Large intestine (tissue), 3 donors: Measurements from ENCODE around the gene DISC1. TPM values are rescaled to one million over a fixed set of nuclear protein-coding genes. Genes with fewer than 3 reads are reported as not detected.

Source experiments
- DNase-seq, 2 donors: peaks; one replicate each; pipeline versions ENCODE4 v3.0.0 to v3.0.0-alpha.2; 2013
- H3K27ac ChIP-seq: one replicate; pipeline ENCODE4 v1.5.1; 2013; ENCODE audit warnings: low read length
- H3K27me3 ChIP-seq: 2 replicates; pipeline ENCODE4 v1.6.1; 2013; ENCODE audit warnings: low read length; ENCODE audit not compliant: control insufficient read depth, insufficient read depth
- H3K36me3 ChIP-seq: 2 replicates; pipeline ENCODE4 v1.6.1; 2013; ENCODE audit warnings: low read length; ENCODE audit not compliant: control insufficient read depth, insufficient read depth
- H3K4me1 ChIP-seq: one replicate; pipeline ENCODE4 v1.6.1; 2013; ENCODE audit warnings: low read length; ENCODE audit not compliant: control insufficient read depth, insufficient read depth
- H3K4me3 ChIP-seq: one replicate; pipeline ENCODE4 v1.5.1; 2013; ENCODE audit warnings: low read length
- H3K9me3 ChIP-seq: one replicate; pipeline ENCODE4 v1.6.1; 2013; ENCODE audit warnings: mild to moderate bottlenecking, low read depth, low read length, moderate library complexity; ENCODE audit not compliant: control insufficient read depth
- WGBS: methylation state at CpG from one replicate; pipeline ENCODE4 v1.1.5; 2013; ENCODE audit warnings: low lambda C conversion rate; ENCODE audit not compliant: insufficient coverage; 5-methylcytosine and 5-hydroxymethylcytosine counted together
- polyA plus RNA-seq: library from polyadenylated mRNA; unstranded; fragments of 120-200 nt; gene quantifications from one replicate; pipeline ENCODE4 v1.2.1, GENCODE V29; 2013

Gene DISC1
- polyA plus RNA-seq, 1 donor, result 2.4 TPM

DNA sequence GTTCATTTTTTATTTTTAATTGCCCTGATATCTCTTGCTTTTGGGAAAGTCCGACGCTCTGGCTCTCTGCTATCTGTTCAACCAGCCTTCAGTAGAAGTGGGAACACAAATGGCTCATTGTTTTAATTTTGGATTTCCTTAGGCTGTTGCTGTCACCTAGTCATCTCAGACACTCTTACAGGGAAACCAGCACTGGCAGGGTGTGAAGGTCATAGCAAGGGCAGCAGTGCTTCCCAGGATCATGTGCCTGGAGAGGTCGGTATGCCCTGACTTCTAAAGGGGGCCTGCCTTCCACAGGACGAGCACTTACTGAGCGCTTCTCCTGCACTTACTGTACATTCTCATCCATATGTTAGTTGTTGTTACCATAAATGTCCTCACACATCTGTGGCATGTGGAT, 224.2 kb downstream of the DISC1 start:
- H3K27ac ChIP-seq, result no peak overlapping the region
- 92% methylated on average over 2 of the region's 5 CpGs for WGBS
- H3K36me3 ChIP-seq, result no peaks in the 10 kb centered on the region
- no peak overlapping the region for H3K4me3 ChIP-seq
- H3K9me3 ChIP-seq, result no peaks in the 10 kb centered on the region
- H3K4me1 ChIP-seq, result no peaks in the 10 kb centered on the region
- H3K27me3 ChIP-seq, result no peaks in the 10 kb centered on the region
- DNase-seq, result no peak

GRCh38 chr1:231853588-231854207, 227.1 kb downstream of the DISC1 start:
- no peaks in the 10 kb centered on the region for H3K36me3 ChIP-seq
- WGBS, result 100% methylated on average over 1 of the region's 7 CpGs
- no peak for DNase-seq
- H3K9me3 ChIP-seq, result no peaks in the 10 kb centered on the region
- no peaks in the 10 kb centered on the region for H3K27me3 ChIP-seq
- no peaks in the 10 kb centered on the region for H3K4me1 ChIP-seq
- no peak overlapping the region for H3K4me3 ChIP-seq
- no peak overlapping the region for H3K27ac ChIP-seq

- Histone ChIP-seq H3K4me3 (no peak overlapping the region), H3K27ac (no peak overlapping the region), H3K9me3 (no peaks in the 10 kb centered on the region), H3K36me3 (no peaks in the 10 kb centered on the region), H3K4me1 (no peaks in the 10 kb centered on the region), H3K27me3 (no peaks in the 10 kb centered on the region)
- 83% methylated on average over 1 of the region's 1 CpG for WGBS
- no peak for DNase-seq
Measured at GRCh38 chr1:231855361-231855760, 228.8 kb downstream of the DISC1 start.

DNA sequence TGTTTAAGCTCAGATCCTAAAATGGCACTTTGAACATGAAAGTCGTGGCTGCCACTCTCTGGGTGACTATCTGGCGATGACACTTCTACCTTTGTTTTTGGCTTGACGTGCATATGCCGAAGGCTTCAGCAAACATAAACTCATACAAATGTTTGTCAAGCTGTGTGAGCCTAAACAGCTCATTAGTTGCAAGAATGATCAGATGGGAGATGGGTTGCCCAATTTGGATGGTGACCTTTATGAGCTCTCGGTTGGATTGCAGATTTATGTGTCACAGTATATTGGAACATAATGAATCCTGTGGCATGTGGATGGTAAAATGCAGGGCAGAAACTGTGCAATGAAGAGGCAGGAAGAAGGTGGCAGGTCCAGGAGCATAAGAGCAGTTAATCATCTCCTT, 229.3 kb downstream of the DISC1 start:
- DNase-seq, result no peak
- Histone ChIP-seq H3K27ac (no peak overlapping the region), H3K9me3 (no peaks in the 10 kb centered on the region), H3K4me1 (no peaks in the 10 kb centered on the region), H3K36me3 (no peaks in the 10 kb centered on the region), H3K27me3 (no peaks in the 10 kb centered on the region), H3K4me3 (no peak overlapping the region)
- no CpG with 5 or more reads among the region's 5 CpGs for WGBS

- Histone ChIP-seq H3K4me1 (no peaks in the 10 kb centered on the region), H3K4me3 (no peak overlapping the region), H3K27me3 (no peaks in the 10 kb centered on the region), H3K36me3 (no peaks in the 10 kb centered on the region), H3K27ac (no peak overlapping the region), H3K9me3 (no peaks in the 10 kb centered on the region)
- WGBS, result no CpG with 5 or more reads among the region's 3 CpGs
- DNase-seq, result no peak
Measured at GRCh38 chr1:231856426-231856825, 229.8 kb downstream of the DISC1 start.

DNA sequence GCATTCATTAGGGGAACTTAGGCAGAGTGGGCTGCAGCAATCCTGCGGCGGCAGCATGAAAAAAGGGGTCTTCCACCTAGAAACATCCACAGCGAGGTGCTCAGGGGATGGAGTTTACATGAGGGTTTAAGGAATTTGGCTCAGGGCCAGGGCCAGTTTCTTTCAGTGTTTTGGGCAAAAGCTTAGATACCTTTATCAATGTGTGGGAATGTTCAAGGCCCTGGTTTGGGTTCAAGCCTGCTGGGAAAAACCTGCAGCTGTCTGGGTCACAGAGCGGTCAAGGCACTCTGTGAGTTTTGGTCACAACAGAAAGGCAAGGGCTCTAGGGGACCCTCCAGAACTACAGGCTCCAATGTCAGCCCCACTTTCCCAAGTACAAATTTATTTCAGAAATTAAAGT, 230.3 kb downstream of the DISC1 start:
- Histone ChIP-seq H3K9me3 (no peaks in the 10 kb centered on the region), H3K36me3 (no peaks in the 10 kb centered on the region), H3K4me3 (no peak overlapping the region), H3K27ac (no peak overlapping the region), H3K4me1 (no peaks in the 10 kb centered on the region), H3K27me3 (no peaks in the 10 kb centered on the region)
- WGBS, result no CpG with 5 or more reads among the region's 4 CpGs
- no peak for DNase-seq

- H3K27ac ChIP-seq, result no peak overlapping the region
Measured at GRCh38 chr1:231857609-231858135, 231.1 kb downstream of the DISC1 start.

DNA sequence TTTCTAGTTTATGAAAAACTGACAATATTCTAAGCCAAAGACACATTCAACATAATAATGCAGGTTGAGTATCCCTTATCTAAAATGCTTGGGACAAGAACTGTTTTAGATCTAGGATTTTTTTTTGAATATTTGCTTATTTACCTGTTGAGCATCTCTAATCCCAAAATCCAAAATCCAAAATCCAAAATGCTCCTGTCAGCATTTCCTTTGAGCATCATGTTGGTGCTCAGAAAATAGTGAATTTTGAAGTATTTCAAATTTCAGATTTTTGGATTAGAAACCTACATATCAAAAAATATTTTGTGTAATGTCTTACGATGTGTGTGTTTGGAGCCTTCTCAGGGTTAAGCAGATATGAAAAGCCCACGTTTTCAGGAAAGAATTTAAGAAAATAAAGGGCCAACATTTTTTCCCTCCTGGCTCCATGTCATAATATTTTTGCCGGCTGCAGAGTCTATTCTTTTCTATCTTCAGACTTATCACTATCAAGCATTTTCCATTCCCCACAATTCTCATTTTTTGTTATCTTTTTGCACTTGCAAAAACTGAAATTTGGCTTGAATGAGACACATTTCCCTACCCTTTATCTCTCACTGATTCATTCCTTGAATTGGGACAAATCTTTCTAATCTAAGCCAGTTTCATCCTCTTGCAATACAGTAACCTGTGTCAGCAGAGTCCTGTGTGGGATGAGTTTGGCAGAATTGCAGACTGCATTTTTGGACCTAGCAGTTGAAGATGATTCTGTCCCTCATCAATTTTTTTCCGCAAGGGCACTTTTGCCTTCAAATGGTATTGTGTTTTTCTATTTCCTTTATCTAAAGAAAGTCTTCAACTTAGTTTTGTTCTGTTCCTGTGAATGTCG, 233.9 kb downstream of the DISC1 start:
- Histone ChIP-seq H3K9me3 (no peaks in the 10 kb centered on the region), H3K4me1 (peaks cover 3% of the 10 kb centered on the region), H3K36me3 (no peaks in the 10 kb centered on the region), H3K4me3 (no peak overlapping the region), H3K27me3 (no peaks in the 10 kb centered on the region), H3K27ac (no peak overlapping the region)
- no peak for DNase-seq
- 80% methylated on average over 1 of the region's 5 CpGs for WGBS

More at GRCh38 chr1:231857609-231858135, 231.1 kb downstream of the DISC1 start:
- Histone ChIP-seq H3K4me1 (peaks cover 2% of the 10 kb centered on the region), H3K36me3 (no peaks in the 10 kb centered on the region), H3K9me3 (no peaks in the 10 kb centered on the region), H3K4me3 (no peak overlapping the region), H3K27me3 (no peaks in the 10 kb centered on the region)
- 100% methylated on average over 3 of the region's 8 CpGs for WGBS
- no peak for DNase-seq

DNA sequence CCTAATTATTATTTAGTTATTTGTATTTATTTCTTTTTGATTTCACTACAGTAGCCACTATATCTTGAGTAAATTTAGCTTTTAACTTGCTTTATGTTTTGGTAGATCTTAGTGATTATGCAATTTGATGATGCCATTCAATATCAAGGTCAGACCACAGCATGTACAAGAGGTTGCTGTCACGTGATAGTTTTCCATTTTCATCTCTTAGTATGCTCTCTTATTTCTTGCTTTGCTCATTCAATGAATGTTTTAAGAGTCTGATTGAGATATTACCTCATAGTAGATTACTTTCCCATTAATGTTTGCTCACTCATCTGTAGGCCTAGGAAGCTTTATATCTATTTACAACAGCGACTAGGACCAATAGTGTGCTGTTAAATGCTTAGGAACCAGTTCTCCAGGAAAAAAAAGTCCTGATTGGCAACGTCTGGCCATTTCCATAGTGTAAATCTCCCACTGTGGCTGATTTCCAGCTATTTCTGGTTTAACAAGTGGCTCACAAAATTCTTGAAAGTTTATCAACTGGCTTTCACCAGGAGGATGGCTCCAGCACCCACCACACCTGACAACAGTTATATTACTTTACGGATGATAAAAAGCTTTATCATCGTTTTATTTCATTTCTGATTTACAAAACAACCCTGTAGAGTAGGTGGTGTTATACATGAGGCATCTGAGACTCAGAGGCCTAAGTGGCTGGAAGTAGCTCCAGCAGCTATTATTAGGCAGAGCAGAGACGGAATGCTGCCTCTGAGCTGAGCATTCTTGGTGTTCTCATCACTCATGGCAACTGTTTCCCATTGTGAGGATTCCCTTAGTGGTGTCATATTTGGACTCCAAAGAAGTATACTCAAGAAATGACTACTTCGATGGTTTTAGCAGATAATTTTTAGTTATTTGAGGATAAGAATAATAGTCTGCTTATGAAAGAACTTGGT, 235.2 kb downstream of the DISC1 start:
- Histone ChIP-seq H3K4me3 (no peak overlapping the region), H3K27ac (no peak overlapping the region), H3K36me3 (no peaks in the 10 kb centered on the region), H3K4me1 (peaks cover 3% of the 10 kb centered on the region), H3K27me3 (no peaks in the 10 kb centered on the region), H3K9me3 (no peaks in the 10 kb centered on the region)
- no peak for DNase-seq
- 76% methylated on average over 4 of the region's 7 CpGs for WGBS

DNA sequence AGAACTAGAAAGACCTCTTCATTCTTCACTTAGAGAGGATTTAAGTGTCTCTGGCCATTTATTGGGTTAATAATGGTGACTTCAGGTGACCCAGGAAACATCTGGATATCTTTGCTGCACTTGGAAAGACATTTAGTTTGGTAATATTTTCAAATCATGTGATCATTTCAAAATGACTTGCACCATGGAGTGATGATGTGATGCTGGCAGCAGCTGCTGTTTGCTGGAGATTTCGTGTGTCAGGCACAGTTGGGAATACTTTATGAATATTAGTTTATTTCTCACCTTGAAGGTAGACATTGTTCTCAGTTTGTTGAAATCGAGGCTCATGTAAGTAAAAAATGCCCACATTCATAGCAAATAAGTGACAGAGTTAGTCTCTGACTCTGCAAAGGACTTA, 236.0 kb downstream of the DISC1 start:
- H3K9me3 ChIP-seq, result no peaks in the 10 kb centered on the region
- H3K36me3 ChIP-seq, result no peaks in the 10 kb centered on the region
- 50% methylated on average over 1 of the region's 2 CpGs for WGBS

More for the DNA sequence above, 236.0 kb downstream of the DISC1 start:
- Histone ChIP-seq H3K27me3 (no peaks in the 10 kb centered on the region), H3K4me1 (peaks cover 3% of the 10 kb centered on the region), H3K27ac (no peak overlapping the region), H3K4me3 (no peak overlapping the region)
- DNase-seq, result no peak
